CD14-positive monocyte (primary cell): ENCODE data around the gene AKR1C8. TPM values are rescaled to one million over a fixed set of nuclear protein-coding genes. Genes with fewer than 3 reads are reported as not detected.

Experiments used
- DNase-seq, 3 donors: peaks; one replicate each; pipeline ENCODE4 v3.0.0-alpha.2; 2011 to 2022
- H2AFZ ChIP-seq: 2 replicates; pipeline ENCODE4 v1.6.0; 2012; ENCODE audit warnings: mild to moderate bottlenecking, low read depth, low read length, inconsistent platforms; ENCODE audit not compliant: insufficient read depth, poor library complexity, severe bottlenecking
- H3K27ac ChIP-seq, 2 donors: 1 replicate in 1 of 2; 2 replicates in 1 of 2; pipeline ENCODE4 v1.5.1; 2012 to 2013; ENCODE audit warnings: low read length in 2 of 2, control low read depth in 1 of 2, inconsistent platforms in 1 of 2, low read depth in 1 of 2, mild to moderate bottlenecking in 1 of 2
- H3K27me3 ChIP-seq, 2 donors: one replicate each; pipeline versions ENCODE4 v1.6.0 to v1.6.1; 2011 to 2013; ENCODE audit warnings: low read length in 2 of 2; ENCODE audit not compliant: control insufficient read depth in 2 of 2, insufficient read depth in 2 of 2
- H3K36me3 ChIP-seq, 2 donors: replicated peaks in 1 of 2; 1 replicate in 1 of 2; 2 replicates in 1 of 2; pipeline versions ENCODE4 v1.5.1 to v1.6.1; 2012 to 2013; ENCODE audit warnings: low read length in 2 of 2, control low read depth in 1 of 2, inconsistent platforms in 1 of 2, mild to moderate bottlenecking in 1 of 2; ENCODE audit not compliant: insufficient read depth in 2 of 2, control insufficient read depth in 1 of 2
- H3K4me1 ChIP-seq, 2 donors: 1 replicate in 1 of 2; 2 replicates in 1 of 2; pipeline versions ENCODE4 v1.5.1 to v1.6.1; 2012 to 2013; ENCODE audit warnings: low read length in 2 of 2, control low read depth in 1 of 2, inconsistent platforms in 1 of 2, mild to moderate bottlenecking in 1 of 2, moderate library complexity in 1 of 2; ENCODE audit not compliant: insufficient read depth in 2 of 2, control insufficient read depth in 1 of 2
- H3K4me2 ChIP-seq: replicated peaks from 2 replicates; pipeline ENCODE3; 2012; ENCODE audit warnings: low read length, moderate library complexity, mild to moderate bottlenecking; ENCODE audit not compliant: poor library complexity, severe bottlenecking; ENCODE audit errors: extremely low read depth
- H3K4me3 ChIP-seq, 3 experiments: fragments of 200-600 bp in 1 of 3; sonication (generic) in 1 of 3; replicated peaks in 1 of 3; 1 replicate in 2 of 3; 2 replicates in 1 of 3; pipeline ENCODE4 v1.5.1; 2011 to 2013; ENCODE audit warnings: low read length in 3 of 3, mild to moderate bottlenecking in 3 of 3, control low read depth in 2 of 3, low read depth in 2 of 3, inconsistent platforms in 1 of 3, moderate library complexity in 1 of 3
- H3K79me2 ChIP-seq: 2 replicates; pipeline ENCODE4 v1.6.0; 2012; ENCODE audit warnings: mild to moderate bottlenecking, control low read depth, inconsistent platforms, low read length, moderate library complexity; ENCODE audit not compliant: insufficient read depth
- H3K9ac ChIP-seq: 2 replicates; pipeline ENCODE4 v1.6.0; 2017; ENCODE audit warnings: low read length, mild to moderate bottlenecking; ENCODE audit not compliant: insufficient read depth, poor library complexity, severe bottlenecking
- H3K9me3 ChIP-seq, 2 donors: replicated peaks in 1 of 2; 1 replicate in 1 of 2; 2 replicates in 1 of 2; pipeline versions ENCODE4 v1.5.1 to v1.6.1; 2012 to 2013; ENCODE audit warnings: low read length in 2 of 2, control low read depth in 1 of 2; ENCODE audit not compliant: control insufficient read depth in 1 of 2, insufficient read depth in 1 of 2
- H4K20me1 ChIP-seq: 2 replicates; pipeline ENCODE4 v1.6.0; 2012; ENCODE audit warnings: mild to moderate bottlenecking, low read length, control low read depth, moderate library complexity; ENCODE audit not compliant: insufficient read depth
- H3K27ac Mint-ChIP-seq, 7 donors: one replicate each; pipeline ENCODE4 v1.8.0; 2020; ENCODE audit warnings: mild to moderate bottlenecking in 7 of 7, mixed read lengths in 7 of 7, moderate library complexity in 6 of 7, inconsistent platforms in 2 of 7
- H3K27me3 Mint-ChIP-seq, 3 donors: one replicate each; pipeline ENCODE4 v1.8.0; 2021 to 2022; ENCODE audit warnings: low read depth in 3 of 3, mild to moderate bottlenecking in 3 of 3, mixed read lengths in 3 of 3, moderate library complexity in 3 of 3, inconsistent platforms in 1 of 3
- H3K36me3 Mint-ChIP-seq, 2 donors: one replicate each; pipeline ENCODE4 v1.8.0; 2020; ENCODE audit warnings: mixed read lengths in 2 of 2, inconsistent platforms in 1 of 2, mild to moderate bottlenecking in 1 of 2
- H3K4me1 Mint-ChIP-seq: one replicate; pipeline ENCODE4 v1.8.0; 2020; ENCODE audit warnings: mild to moderate bottlenecking, mixed read lengths
- H3K4me3 Mint-ChIP-seq, 2 donors: one replicate each; pipeline ENCODE4 v1.8.0; 2020; ENCODE audit warnings: mild to moderate bottlenecking in 2 of 2, mixed read lengths in 2 of 2, moderate library complexity in 1 of 2
- H3K9me3 Mint-ChIP-seq, 7 donors: one replicate each; pipeline ENCODE4 v1.8.0; 2020 to 2022; ENCODE audit warnings: mixed read lengths in 7 of 7, mild to moderate bottlenecking in 6 of 7, moderate library complexity in 6 of 7, inconsistent platforms in 2 of 7
- CTCF ChIP-seq: fragments of 200-600 bp; IDR thresholded peaks from one replicate; pipeline ENCODE4 v1.8.0; 2022; ENCODE audit warnings: antibody characterized with exemption, mild to moderate bottlenecking
- WGBS: methylation state at CpG from one replicate; pipeline ENCODE4 v1.1.5; 2013; ENCODE audit warnings: missing lambda C conversion rate; ENCODE audit not compliant: insufficient coverage; 5-methylcytosine and 5-hydroxymethylcytosine counted together
- intact Hi-C, 2 donors: fragments of 100-400 bp; cut with micrococcal nuclease; formaldehyde crosslinking; loops; one replicate each; pipeline versions ENCODE4 v1.15.0 to v1.15.1; 2023
- polyA plus RNA-seq, 3 donors: library from polyadenylated mRNA; depleted of rRNA in 1 of 3; unstranded in 2 of 3; stranded (reverse) in 1 of 3; fragments of 300-500 nt in 2 of 3; fragments of >200 nt in 1 of 3; fragmentation: Illumina TruSeq in 2 of 3; gene quantifications; 1 replicate in 2 of 3; 2 replicates in 1 of 3; pipeline ENCODE4 v1.2.3, GENCODE V29; 2012 to 2021

AKR1C8 gene
- polyA plus RNA-seq, 3 donors = not detected

- H4K20me1 ChIP-seq = no peaks in the 10 kb centered on the region
- Mint-ChIP-seq H3K27me3 (no peaks in the 10 kb centered on the region), H3K27ac (no peak overlapping the region), H3K4me1 (no peaks in the 10 kb centered on the region), H3K9me3 (peaks cover 0 to 12% (median 6%) of the 10 kb centered on the region in 7 donors), H3K4me3 (no peak overlapping the region), H3K36me3 (no peaks in the 10 kb centered on the region)
- no peak for TF ChIP-seq CTCF
- H2AFZ ChIP-seq = no peak overlapping the region
- DNase-seq = no peak
- no peak overlapping the region for H3K4me2 ChIP-seq
- H3K9me3 ChIP-seq = peaks cover 0 to 10% of the 10 kb centered on the region in 2 donors
- no peak overlapping the region for H3K9ac ChIP-seq
- no peaks in the 10 kb centered on the region for H3K36me3 ChIP-seq
- H3K27ac ChIP-seq = no peak overlapping the region
- intact Hi-C loops = no loop called here
- no peaks in the 10 kb centered on the region for H3K27me3 ChIP-seq
- H3K4me3 ChIP-seq = no peak overlapping the region
- no CpG with 5 or more reads among the region's 6 CpGs for WGBS
- no peaks in the 10 kb centered on the region for H3K79me2 ChIP-seq
- H3K4me1 ChIP-seq = no peaks in the 10 kb centered on the region
Observed at GRCh38 chr10:5195727-5196374, 10.9 kb upstream of the AKR1C8 start.

GRCh38 chr10:5194431-5194830, 9.5 kb upstream of the AKR1C8 start:
- no peak overlapping the region for H3K27ac Mint-ChIP-seq
- Histone ChIP-seq H3K9me3 (peaks cover 0 to 3% of the 10 kb centered on the region in 2 donors), H3K36me3 (no peaks in the 10 kb centered on the region), H3K27ac (no peak overlapping the region), H3K79me2 (no peaks in the 10 kb centered on the region), H3K4me1 (no peaks in the 10 kb centered on the region), H2AFZ (no peak overlapping the region), H3K4me2 (no peak overlapping the region), H3K9ac (no peak overlapping the region), H3K27me3 (no peaks in the 10 kb centered on the region), H4K20me1 (no peaks in the 10 kb centered on the region), H3K4me3 (no peak overlapping the region)
- TF ChIP-seq CTCF = no peak
- no peaks in the 10 kb centered on the region for H3K4me1 Mint-ChIP-seq
- peaks cover 0 to 7% (median 3%) of the 10 kb centered on the region in 7 donors for H3K9me3 Mint-ChIP-seq
- H3K4me3 Mint-ChIP-seq = no peak overlapping the region
- no peaks in the 10 kb centered on the region for H3K36me3 Mint-ChIP-seq
- no peaks in the 10 kb centered on the region for H3K27me3 Mint-ChIP-seq
- intact Hi-C loops = no loop called here
- no CpG with 5 or more reads among the region's 3 CpGs for WGBS
- DNase-seq = no peak
